Caco-2 (cell line): Measurements from ENCODE around the gene ANKRD49. TPM values are rescaled to one million over a fixed set of nuclear protein-coding genes. Genes with fewer than 3 reads are reported as not detected.

Experiments used
- BruUV-seq: library from RNA; stranded (reverse); fragments of 400-500 nt; replicated peaks from 2 replicates; lab custom pipeline; 2021; lab: Mats Ljungman, UMichigan
- CTCF ChIA-PET: fragments of 300-600 bp; sonication (Branson Sonifier 250); formaldehyde crosslinking; loops from one replicate; lab custom pipeline; 2022; ENCODE audit warnings: antibody characterized with exemption; lab: Charles Lee
- POLR2A ChIA-PET: fragments of 300-600 bp; sonication (Branson Sonifier 250); formaldehyde crosslinking; loops from one replicate; lab custom pipeline; 2022; ENCODE audit warnings: antibody characterized with exemption; lab: Charles Lee
- DNase-seq, 2 experiments: peaks; one replicate each; pipeline versions ENCODE4 v3.0.0 to v3.0.0-alpha.2; 2020 to 2022
- H3K27me3 ChIP-seq: replicated peaks from 2 replicates; pipeline ENCODE4 v1.6.0; 2011; ENCODE audit warnings: low read length; ENCODE audit not compliant: control insufficient read depth, insufficient read depth
- H3K36me3 ChIP-seq: 2 replicates; pipeline ENCODE4 v1.5.1; 2011; ENCODE audit warnings: low read length; ENCODE audit not compliant: control insufficient read depth, insufficient read depth
- H3K4me1 ChIP-seq: fragments of 250-450 bp; sonication (Bioruptor Pico); 2 replicates; pipeline ENCODE4 v1.5.1; 2020; ENCODE audit warnings: mild to moderate bottlenecking
- H3K4me3 ChIP-seq: 2 replicates; pipeline ENCODE4 v1.5.1; 2011; ENCODE audit warnings: low read depth, mild to moderate bottlenecking, control low read depth, low read length
- H3K9me3 ChIP-seq: fragments of 250-450 bp; sonication (Bioruptor Pico); 2 replicates; pipeline ENCODE4 v1.5.1; 2020; ENCODE audit warnings: mild to moderate bottlenecking, moderate library complexity
- H3K27ac Mint-ChIP-seq: one replicate; pipeline ENCODE4 v1.8.0; 2022; ENCODE audit warnings: mixed read lengths; ENCODE audit not compliant: unreplicated experiment
- H3K27me3 Mint-ChIP-seq: one replicate; pipeline ENCODE4 v1.8.0; 2022; ENCODE audit warnings: mixed read lengths; ENCODE audit not compliant: insufficient read depth, unreplicated experiment
- H3K36me3 Mint-ChIP-seq: one replicate; pipeline ENCODE4 v1.8.0; 2022; ENCODE audit warnings: mild to moderate bottlenecking, mixed read lengths; ENCODE audit not compliant: insufficient read depth, unreplicated experiment
- H3K4me1 Mint-ChIP-seq: one replicate; pipeline ENCODE4 v1.8.0; 2022; ENCODE audit warnings: low read depth, mixed read lengths; ENCODE audit not compliant: unreplicated experiment
- H3K4me3 Mint-ChIP-seq: one replicate; pipeline ENCODE4 v1.8.0; 2022; ENCODE audit warnings: mild to moderate bottlenecking, moderate library complexity, mixed read lengths; ENCODE audit not compliant: unreplicated experiment
- H3K9me3 Mint-ChIP-seq: one replicate; pipeline ENCODE4 v1.8.0; 2022; ENCODE audit warnings: mixed read lengths; ENCODE audit not compliant: unreplicated experiment
- intact Hi-C: fragments of 100-400 bp; cut with micrococcal nuclease; formaldehyde crosslinking; loops from one replicate; pipeline ENCODE4 v1.10.0; 2022; ENCODE audit not compliant: unreplicated experiment
- total RNA-seq: library from RNA; stranded (reverse); gene quantifications from 2 replicates; pipeline ENCODE4 v1.2.3, GENCODE V29; 2022
- TF ChIP-seq, protein P1 (sequence below), 2 experiments: fragments of 200-600 bp in 1 of 2; IDR thresholded peaks; 1 replicate in 1 of 2; 2 replicates in 1 of 2; pipeline versions ENCODE4 v1.5.1 to v1.8.0; 2011 to 2022; ENCODE audit warnings: antibody characterized with exemption in 1 of 2, control low read depth in 1 of 2, inconsistent platforms in 1 of 2, low read depth in 1 of 2, low read length in 1 of 2, mild to moderate bottlenecking in 1 of 2, moderate library complexity in 1 of 2; ENCODE audit not compliant: insufficient read depth in 1 of 2, severe bottlenecking in 1 of 2, unreplicated experiment in 1 of 2

ANKRD49 gene
- total RNA-seq, 1 experiment from 2014 or later: 29.2 TPM

DNA sequence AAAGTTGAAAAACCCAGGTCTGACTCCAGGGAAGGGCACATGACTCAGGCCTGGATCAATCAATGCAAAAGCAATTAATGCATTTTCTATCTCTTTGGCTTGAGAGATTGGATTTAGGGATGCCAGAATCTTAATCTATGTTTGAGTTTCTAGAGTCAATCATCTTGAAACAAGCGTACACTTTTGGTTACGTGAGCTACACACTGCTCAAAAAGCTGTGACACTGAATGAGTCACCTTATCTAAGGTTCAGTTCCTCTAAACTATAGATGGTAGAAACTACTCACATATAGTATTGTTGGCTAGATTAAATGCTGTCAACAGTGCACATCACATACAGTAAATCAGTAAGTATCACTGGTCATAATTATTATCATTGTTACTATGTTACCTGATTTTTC lies 24.4 kb upstream of the ANKRD49 start:
- no peaks in the 10 kb centered on the region for H3K4me1 ChIP-seq
- intact Hi-C loops: no loop called here
- no peaks in the 10 kb centered on the region for H3K9me3 ChIP-seq
- CTCF ChIA-PET: no interaction called here
- no peak for DNase-seq
- peaks cover 45% of the 10 kb centered on the region for H3K36me3 Mint-ChIP-seq
- POLR2A ChIA-PET: no interaction called here
- TF ChIP-seq, protein P1, sequence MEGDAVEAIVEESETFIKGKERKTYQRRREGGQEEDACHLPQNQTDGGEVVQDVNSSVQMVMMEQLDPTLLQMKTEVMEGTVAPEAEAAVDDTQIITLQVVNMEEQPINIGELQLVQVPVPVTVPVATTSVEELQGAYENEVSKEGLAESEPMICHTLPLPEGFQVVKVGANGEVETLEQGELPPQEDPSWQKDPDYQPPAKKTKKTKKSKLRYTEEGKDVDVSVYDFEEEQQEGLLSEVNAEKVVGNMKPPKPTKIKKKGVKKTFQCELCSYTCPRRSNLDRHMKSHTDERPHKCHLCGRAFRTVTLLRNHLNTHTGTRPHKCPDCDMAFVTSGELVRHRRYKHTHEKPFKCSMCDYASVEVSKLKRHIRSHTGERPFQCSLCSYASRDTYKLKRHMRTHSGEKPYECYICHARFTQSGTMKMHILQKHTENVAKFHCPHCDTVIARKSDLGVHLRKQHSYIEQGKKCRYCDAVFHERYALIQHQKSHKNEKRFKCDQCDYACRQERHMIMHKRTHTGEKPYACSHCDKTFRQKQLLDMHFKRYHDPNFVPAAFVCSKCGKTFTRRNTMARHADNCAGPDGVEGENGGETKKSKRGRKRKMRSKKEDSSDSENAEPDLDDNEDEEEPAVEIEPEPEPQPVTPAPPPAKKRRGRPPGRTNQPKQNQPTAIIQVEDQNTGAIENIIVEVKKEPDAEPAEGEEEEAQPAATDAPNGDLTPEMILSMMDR (IDR thresholded peaks at IDR 0.05; ENCODE audit: insufficient read depth in 1 of 2, low read depth in 1 of 2, low read length in 1 of 2, severe bottlenecking in 1 of 2, unreplicated experiment in 1 of 2): no peak
- H3K9me3 Mint-ChIP-seq: no peaks in the 10 kb centered on the region
- H3K4me3 Mint-ChIP-seq: no peak overlapping the region
- no TSS peak for BruUV-seq
- no peaks in the 10 kb centered on the region for H3K27me3 Mint-ChIP-seq
- peaks cover 3% of the 10 kb centered on the region for H3K36me3 ChIP-seq
- no peak overlapping the region for H3K27ac Mint-ChIP-seq
- no peak overlapping the region for H3K4me3 ChIP-seq
- H3K4me1 Mint-ChIP-seq: no peaks in the 10 kb centered on the region
- H3K27me3 ChIP-seq: no peaks in the 10 kb centered on the region

DNA sequence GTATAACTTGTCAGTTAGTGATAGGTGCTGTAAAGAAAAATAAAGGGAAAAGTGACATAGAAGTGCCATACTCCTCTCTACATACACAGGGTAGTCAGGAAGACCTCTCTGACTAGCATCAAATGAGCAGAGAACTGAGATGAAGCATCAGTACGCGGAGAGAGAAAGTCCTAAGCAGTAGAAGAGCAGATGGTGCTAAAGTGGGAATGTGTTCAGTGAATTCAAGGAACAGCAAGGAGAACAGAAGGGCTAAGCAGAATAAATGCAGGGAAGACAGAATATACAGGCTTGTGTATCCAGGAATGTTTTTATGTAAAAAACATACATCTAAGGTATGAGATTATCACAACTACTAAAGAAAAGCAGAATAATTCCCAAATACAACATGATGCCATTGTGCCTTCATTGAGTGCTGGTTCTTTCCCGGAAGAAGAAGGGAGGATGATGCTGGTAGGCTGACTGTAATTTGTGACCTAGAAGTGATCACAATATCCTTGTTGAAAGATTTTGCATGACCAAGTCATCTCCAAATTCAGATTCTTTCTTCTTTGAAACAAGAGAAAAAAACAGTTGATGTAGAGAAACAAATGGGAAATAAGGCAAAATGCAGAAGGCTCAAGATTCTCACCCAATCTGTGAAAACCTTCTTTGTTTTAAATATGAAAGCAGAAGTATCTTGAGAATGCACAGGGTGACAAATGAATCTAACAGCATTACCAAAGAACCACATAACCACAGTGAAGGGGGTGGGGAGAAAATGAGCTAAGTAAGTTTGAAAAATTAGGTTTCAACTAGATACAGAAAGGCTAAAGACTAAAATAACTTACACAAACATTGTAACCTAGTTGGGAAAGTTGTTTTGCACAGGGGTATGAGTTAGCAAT lies 20.6 kb upstream of the ANKRD49 start:
- H3K4me1 ChIP-seq: no peaks in the 10 kb centered on the region
- intact Hi-C loops: no loop called here
- no peak overlapping the region for H3K27ac Mint-ChIP-seq
- H3K9me3 ChIP-seq: no peaks in the 10 kb centered on the region
- no peaks in the 10 kb centered on the region for H3K9me3 Mint-ChIP-seq
- H3K4me3 Mint-ChIP-seq: no peak overlapping the region
- DNase-seq: no peak
- no TSS peak for BruUV-seq
- POLR2A ChIA-PET: no interaction called here
- H3K36me3 ChIP-seq: peaks cover 4% of the 10 kb centered on the region
- no peaks in the 10 kb centered on the region for H3K27me3 ChIP-seq
- CTCF ChIA-PET: interaction anchor here (0.6 kb wide), 1 partner anchor 1015 kb away, joined by 4 read pairs; no protein-coding TSS in a partner anchor
- peaks cover 7% of the 10 kb centered on the region for H3K4me1 Mint-ChIP-seq
- peaks cover 43% of the 10 kb centered on the region for H3K36me3 Mint-ChIP-seq
- H3K4me3 ChIP-seq: no peak overlapping the region
- TF ChIP-seq, protein P1 (IDR thresholded peaks at IDR 0.05; ENCODE audit: insufficient read depth in 1 of 2, low read depth in 1 of 2, low read length in 1 of 2, severe bottlenecking in 1 of 2, unreplicated experiment in 1 of 2): no peak
- no peaks in the 10 kb centered on the region for H3K27me3 Mint-ChIP-seq

DNA sequence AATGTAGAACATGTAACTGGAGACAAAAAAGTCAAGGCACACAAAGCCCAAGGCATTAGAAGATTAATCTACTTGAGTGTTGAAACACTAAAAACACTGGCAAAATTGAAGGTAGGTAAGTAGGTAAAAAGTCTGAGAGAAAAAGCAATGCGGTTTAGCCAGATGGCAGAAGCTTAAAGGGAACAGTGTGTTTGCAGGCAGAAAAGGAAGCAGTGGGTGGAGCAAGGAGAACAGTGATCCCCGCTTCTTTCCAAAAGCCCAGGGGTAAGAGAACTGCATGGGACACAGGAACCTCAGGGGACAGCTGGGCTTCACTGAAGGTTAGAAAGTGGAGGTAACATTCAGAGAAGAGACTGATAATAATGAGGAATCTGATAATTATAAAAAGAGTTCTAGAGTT lies 16.2 kb upstream of the ANKRD49 start:
- H3K27me3 Mint-ChIP-seq: no peaks in the 10 kb centered on the region
- no peak overlapping the region for H3K4me3 ChIP-seq
- no peaks in the 10 kb centered on the region for H3K9me3 ChIP-seq
- no peak overlapping the region for H3K4me3 Mint-ChIP-seq
- ChIA-PET POLR2A (no interaction called here), CTCF (no interaction called here)
- intact Hi-C loops: no loop called here
- no peaks in the 10 kb centered on the region for H3K9me3 Mint-ChIP-seq
- DNase-seq: no peak
- BruUV-seq: no TSS peak
- H3K36me3 ChIP-seq: peaks cover 2% of the 10 kb centered on the region
- peaks cover 63% of the 10 kb centered on the region for H3K36me3 Mint-ChIP-seq
- H3K27me3 ChIP-seq: no peaks in the 10 kb centered on the region
- H3K4me1 Mint-ChIP-seq: peaks cover 7% of the 10 kb centered on the region
- TF ChIP-seq, protein P1 (IDR thresholded peaks at IDR 0.05; ENCODE audit: insufficient read depth in 1 of 2, low read depth in 1 of 2, low read length in 1 of 2, severe bottlenecking in 1 of 2, unreplicated experiment in 1 of 2): no peak
- no peaks in the 10 kb centered on the region for H3K4me1 ChIP-seq
- H3K27ac Mint-ChIP-seq: peak overlapping the region; percentile 5
